Measurements from ENCODE around the gene ZSWIM4. TPM values are rescaled to one million over a fixed set of nuclear protein-coding genes. Genes with fewer than 3 reads are reported as not detected.

Gene ZSWIM4
- polyA plus RNA-seq, 3 donors = 0.19 to 1.1 (median 0.23) TPM

- peaks cover 0 to 13% of the 10 kb centered on the region in 2 donors for H3K36me3 ChIP-seq (replicated peaks in 1 of 2; ENCODE audit: control insufficient read depth in 1 of 2, insufficient read depth in 2 of 2, low read length in 2 of 2)
- H3K27me3 Mint-ChIP-seq (ENCODE audit: low read depth in 3 of 3) = peaks cover 0 to 2% (median 1%) of the 10 kb centered on the region in 3 donors
These were observed 29.5 kb downstream of the ZSWIM4 start for GRCh38 chr19:13824703-13825102.

More at GRCh38 chr19:13824703-13825102, 29.5 kb downstream of the ZSWIM4 start:
- Mint-ChIP-seq H3K27ac (no peak overlapping the region), H3K4me1 (peaks cover 6% of the 10 kb centered on the region), H3K4me3 (no peak overlapping the region), H3K9me3 (peaks cover 0 to 2% (median 0%) of the 10 kb centered on the region in 7 donors), H3K36me3 (peaks cover 21 to 59% of the 10 kb centered on the region in 2 donors)
- Histone ChIP-seq H3K9me3 (replicated peaks in 1 of 2; ENCODE audit: control insufficient read depth in 1 of 2, insufficient read depth in 1 of 2, low read length in 2 of 2) (no peaks in the 10 kb centered on the region), H3K4me1 (ENCODE audit: control insufficient read depth in 1 of 2, insufficient read depth in 2 of 2, low read length in 2 of 2) (no peaks in the 10 kb centered on the region), H3K4me2 (replicated peaks; ENCODE audit: extremely low read depth, low read length, poor library complexity, severe bottlenecking) (no peak overlapping the region), H3K4me3 (replicated peaks in 1 of 3; ENCODE audit: low read depth in 2 of 3, low read length in 3 of 3) (no peak overlapping the region), H3K79me2 (ENCODE audit: insufficient read depth, low read length) (no peaks in the 10 kb centered on the region), H3K9ac (ENCODE audit: insufficient read depth, low read length, poor library complexity, severe bottlenecking) (no peak overlapping the region), H2AFZ (ENCODE audit: insufficient read depth, low read depth, low read length, poor library complexity, severe bottlenecking) (no peak overlapping the region), H3K27ac (ENCODE audit: low read depth in 1 of 2, low read length in 2 of 2) (no peak overlapping the region), H4K20me1 (ENCODE audit: insufficient read depth, low read length) (no peaks in the 10 kb centered on the region), H3K27me3 (ENCODE audit: control insufficient read depth in 2 of 2, insufficient read depth in 2 of 2, low read length in 2 of 2) (no peaks in the 10 kb centered on the region)
- TF ChIP-seq CTCF (IDR thresholded peaks at IDR 0.05) = no peak
- DNase-seq = no peak
- intact Hi-C loops (cut with micrococcal nuclease) = loop anchor here in 1 of 2 donors (5.0 kb wide), 1 partner anchor 38 kb away; no protein-coding TSS in a partner anchor

Data from CD14-positive monocyte (primary cell).